ENCODE data around the gene MRPS10.
"Not testable (repeated sequence)": the region's sequence is repeated elsewhere in the genome, so short reads cannot be mapped to it uniquely, and the experiment has no call there.

Gene MRPS10

GRCh38 chr6:42203183-42203582 is 14.5 kb downstream of the MRPS10 start:
- DNase-seq, result no peak

DNA sequence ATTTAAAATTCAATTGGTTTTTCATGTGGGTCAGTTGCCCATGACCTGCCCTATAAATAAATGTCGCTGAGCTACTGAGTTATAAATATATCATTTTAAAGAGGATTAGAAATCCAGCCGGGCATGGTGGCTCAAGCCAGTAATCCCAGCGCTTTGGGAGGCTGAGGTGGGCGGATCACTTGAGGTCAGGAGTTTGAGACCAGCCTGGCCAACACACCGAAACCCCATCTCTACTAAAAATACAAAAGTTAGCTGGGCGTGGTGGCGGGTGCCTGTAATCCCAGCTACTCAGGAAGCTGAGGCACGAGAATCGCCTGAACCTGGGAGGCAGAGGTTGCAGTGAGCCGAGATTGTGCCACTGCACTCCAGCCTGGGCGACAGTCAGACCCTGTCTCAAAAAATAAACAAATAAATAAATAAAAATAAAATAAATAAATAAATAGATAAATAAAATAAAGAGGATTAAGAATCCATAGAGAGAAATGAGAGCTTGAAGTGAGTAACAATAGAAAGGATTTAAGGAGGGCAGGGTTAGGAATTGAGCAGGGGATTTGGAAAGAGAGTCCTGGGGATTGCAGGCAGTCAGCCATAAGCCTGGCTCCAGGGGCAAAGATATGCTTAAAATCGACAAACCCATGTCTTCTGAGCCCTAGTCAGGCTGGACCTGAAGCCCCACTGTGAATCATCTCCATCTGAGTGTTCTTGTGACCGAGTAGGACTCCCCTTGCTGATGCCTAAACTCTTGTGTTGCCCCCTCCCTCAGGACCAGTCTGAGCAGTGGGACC is 15.3 kb downstream of the MRPS10 start:
- DNase-seq, result not testable (repeated sequence)

DNA sequence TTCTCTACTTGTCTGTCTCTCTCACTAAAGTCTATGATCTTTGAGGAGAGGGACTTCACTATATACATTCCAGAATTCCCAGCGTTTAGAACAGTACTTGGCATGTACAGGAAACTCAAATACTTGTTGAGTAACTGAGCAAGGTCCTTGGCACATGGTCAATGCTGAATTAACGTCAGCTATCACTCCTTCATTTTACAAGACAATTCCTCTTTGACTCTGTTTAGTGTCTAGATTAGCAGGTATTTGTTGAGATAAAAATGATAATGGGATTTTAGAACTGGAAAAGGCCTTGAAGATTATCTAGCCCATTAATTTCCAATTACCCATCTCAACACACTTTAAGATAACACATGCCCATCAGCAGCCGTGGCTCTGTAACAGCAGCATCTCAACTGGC is 16.3 kb downstream of the MRPS10 start:
- no peak for DNase-seq

- DNase-seq, result no peak
These were observed 17.6 kb downstream of the MRPS10 start for GRCh38 chr6:42200035-42200434.

DNA sequence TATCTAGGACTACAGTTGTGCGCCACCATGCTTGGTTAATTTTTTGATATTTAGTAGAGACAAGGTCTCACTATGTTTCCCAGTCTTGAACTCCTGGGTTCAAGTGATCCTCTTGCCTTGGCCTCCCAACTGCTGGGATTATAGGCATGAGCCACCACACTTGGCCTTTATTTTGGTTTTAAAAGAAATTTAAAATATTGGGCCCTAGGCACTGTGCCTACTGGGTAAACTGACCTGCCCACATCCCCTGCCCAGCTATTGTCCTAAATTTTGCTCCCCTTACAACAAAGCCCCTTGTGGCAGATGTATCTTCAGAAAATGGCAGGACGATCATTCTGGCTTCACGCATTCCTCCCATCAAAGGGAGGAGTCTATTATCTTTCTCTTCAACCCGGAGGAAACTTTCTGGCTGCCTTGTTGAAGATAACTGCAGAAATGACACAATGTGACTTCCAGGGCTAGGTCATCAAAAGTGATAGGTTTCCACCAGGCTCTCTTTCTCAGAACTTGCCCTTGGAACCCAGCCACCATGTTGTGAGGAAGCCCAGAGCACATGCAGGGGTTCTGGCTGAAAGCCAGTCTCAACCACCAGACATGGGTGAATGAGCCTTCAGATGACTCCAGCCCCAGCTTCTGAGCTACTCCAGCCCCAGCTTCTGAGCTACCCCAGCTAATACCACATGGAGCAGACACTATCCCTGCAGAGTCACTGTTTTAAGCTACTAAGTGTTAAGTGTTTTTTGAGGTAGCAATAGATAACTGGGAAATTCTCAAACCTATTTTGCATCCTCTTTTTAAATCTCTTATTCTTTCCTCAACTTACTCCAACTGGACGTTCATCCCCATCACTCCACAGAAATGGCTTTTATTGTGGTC is 18.3 kb downstream of the MRPS10 start:
- DNase-seq, result no peak

GRCh38 chr6:42197555-42198362 is 19.9 kb downstream of the MRPS10 start:
- DNase-seq, result peak; percentile 11

DNA sequence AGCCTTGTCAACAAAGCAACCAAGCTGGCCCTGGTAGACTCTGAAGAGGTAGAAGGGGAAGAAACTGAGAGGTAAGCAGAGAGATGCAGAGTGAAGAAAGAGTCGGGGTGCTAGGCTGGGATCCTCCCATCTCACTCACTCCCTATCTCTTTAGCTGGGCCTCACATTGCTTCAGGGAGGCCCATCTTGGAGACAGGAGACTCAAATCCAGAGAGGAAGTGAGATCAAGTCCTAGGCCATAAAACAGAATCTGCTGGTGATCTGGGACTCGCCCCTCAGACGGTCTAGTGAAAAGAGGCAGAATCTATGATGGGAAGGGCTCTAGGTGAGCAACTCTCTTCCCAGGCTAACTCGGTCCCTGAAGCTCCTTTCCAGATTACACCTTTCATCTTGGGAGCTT is 22.2 kb downstream of the MRPS10 start:
- no peak for DNase-seq

- no peak for DNase-seq
These were observed 23.6 kb downstream of the MRPS10 start for GRCh38 chr6:42194056-42194455.

DNA sequence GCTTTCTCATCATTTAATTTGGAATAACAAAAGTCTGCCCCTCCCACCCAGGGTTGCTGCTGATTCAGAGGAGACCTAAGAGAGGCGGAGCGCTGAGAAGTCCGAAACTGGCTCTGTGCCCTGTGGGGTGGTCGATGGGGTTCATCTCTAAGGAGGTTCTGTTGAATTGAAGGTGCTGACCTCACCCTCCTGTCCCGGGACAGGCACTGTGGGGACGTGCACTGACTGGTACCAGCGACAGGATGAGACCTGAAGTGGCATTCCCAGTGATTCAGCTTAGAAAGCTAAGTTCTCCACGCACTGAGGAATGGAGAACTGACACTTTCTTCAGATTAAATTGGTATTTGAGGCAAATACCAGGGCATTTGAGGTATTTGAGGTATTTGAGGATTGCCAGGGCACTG is 24.2 kb downstream of the MRPS10 start:
- DNase-seq, result no peak

DNA sequence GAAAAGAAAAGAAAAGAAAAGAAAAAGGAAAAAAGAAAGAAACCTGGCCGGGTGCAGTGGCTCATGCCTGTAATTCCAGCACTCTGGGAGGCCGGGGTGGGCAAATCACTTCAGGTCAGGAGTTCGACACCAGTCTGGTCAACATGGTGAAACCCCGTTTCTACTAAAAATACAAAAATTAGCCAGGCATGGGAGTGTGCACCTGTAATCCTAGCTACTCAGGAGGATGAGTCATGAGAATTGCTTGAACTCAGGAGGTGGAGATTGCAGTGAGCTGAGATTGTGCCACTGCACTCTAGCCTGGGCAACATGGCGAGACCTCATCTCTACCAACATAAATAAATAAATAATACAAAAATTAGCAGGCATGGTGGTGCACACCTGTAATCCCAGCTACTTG is 25.3 kb downstream of the MRPS10 start:
- not testable (repeated sequence) for DNase-seq

DNA sequence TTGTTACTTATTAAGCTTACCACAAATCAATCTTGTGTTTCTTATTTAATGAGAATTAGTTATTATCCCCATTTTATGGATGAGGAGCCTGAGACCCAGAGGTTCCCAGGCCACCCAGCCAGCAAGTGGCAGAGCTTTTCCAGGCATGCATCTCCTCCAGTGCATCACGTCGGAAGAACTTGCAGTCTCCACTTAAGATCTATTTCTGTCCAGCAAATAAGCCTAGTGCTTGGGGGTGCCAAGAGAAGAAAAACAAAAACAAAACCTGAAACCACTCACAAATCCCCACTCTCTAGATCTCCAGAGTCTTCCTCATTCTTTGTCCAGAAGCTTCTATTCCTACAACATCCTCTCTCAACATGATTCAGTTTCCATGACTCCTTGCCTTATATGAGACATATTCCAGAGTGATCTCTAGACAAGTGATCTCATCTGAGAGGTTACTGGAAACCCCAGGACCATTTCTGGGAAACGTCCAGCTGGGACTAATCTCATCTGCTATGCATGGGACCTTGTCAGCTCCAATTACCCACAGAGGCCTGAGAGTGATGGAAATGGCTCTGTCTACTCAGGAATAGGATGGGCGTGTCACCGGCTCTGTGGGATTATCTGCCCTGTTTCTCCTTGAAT is 27.0 kb downstream of the MRPS10 start:
- no peak for DNase-seq

DNA sequence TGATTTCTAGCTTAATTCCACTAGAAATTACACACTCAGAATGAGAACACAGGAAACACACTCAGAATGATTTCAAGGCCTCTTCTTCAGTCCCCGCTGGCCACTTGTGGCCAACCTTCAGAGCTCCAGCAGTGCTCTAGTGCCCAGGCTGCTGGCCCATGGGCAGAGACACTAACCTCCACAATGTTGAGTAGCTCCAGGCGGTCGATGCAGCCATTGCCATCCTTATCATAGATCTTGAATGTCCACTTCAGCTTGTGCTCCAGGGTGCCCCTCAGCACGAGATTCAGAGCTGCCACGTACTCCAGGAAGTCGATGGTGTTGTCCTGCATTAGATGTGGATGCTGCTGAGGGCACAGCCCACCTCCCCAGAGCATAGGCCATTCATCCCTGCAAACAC is 29.3 kb downstream of the MRPS10 start:
- DNase-seq, result no peak

DNA sequence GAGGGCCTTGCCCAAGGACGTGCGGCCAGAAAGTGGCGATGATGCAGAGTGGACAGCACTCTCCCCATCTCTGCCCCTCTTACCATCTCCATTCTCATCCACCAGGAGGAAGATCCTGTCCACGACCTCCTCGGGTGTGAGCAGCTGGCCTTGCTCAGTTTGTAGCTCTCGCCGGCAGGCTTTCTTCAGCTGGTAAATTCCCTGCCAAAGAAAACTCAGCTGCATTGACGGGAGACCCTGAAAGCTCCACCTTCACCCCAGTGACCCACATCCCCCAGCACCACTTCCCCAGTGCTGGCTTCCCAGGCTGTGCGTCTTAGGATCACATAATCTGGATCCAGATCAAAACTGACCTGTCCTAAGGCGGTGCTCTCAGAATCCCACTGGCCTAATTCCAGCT is 32.1 kb downstream of the MRPS10 start:
- no peak for DNase-seq

DNA sequence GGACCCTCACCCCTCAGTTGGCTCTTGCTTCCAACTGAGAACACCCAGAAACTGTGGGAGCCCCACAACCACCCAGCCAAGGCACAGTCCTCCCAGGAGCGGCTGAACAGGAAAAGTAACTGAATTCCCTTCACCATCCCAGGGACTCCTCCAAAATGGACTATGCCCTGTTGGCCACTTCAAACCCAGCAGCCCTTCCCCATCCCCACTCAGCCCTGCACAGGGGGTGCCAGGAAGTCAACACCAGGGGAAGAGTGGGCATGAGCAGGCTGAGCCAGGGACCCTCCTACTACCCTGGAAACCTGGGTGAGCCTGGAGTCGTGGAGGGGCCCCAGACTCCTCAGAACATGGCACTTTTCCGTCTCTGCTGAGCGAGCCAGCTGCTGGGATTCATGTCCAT is 33.2 kb downstream of the MRPS10 start:
- no peak for DNase-seq

- no peak for DNase-seq
These were observed 35.6 kb downstream of the MRPS10 start for GRCh38 chr6:42182101-42182500.

GRCh38 chr6:42179945-42180313 is 37.7 kb downstream of the MRPS10 start:
- DNase-seq, result no peak

DNA sequence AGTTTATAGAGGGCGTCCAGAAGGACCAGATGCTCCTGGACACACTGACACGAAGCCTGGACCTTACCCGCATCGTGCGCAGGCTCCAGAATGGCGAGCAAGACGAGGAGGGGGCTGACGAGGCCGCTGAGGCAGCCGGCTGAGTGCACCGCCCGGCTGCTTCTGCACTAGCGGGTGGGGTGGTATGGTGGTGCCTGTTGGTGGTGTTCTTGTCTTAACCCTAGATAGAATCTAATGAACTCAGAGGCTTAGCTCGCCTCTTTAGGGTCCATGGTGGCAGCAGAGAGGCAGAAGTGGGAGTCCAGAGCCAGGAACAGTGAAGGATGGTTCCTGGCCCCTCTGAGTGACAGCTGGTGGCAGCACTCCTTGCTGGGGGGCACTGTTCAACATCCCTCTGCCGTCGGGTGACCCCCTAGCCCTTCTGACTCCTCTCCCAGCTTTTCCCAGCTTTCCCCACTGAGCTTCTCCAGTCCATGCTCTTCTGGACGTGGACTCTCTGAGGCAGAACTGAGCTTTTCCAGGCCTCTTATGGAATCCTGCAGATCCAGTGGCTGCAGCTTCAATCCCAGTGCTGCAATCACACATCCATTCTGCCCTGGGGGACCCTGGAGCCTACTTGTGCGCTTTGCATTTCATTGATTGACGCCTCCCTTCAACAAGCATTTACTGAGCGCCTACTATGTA is 38.3 kb downstream of the MRPS10 start:
- no peak for DNase-seq

- no peak for DNase-seq
These were observed 39.9 kb downstream of the MRPS10 start for GRCh38 chr6:42177514-42178364.

DNA sequence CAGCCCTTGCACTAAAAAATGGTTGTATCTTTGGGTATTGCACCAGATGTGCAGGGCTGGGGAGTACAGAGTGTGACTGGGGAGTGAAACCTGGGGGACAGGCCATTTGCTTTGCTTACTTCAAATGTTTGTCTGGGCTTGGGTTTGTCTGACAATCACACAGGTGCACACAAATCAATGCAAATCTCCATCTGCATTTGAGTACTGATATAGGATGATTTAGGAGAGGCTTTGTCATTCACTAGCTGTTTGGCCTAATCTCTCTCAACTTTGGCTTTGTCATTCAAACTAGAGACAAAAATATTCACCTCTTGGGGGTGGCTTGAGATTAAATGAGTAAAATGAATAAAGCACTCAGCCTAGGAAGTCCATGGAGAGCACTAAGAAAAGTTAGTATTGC is 40.7 kb downstream of the MRPS10 start:
- no peak for DNase-seq

GRCh38 chr6:42175860-42176259 is 41.8 kb downstream of the MRPS10 start:
- no peak for DNase-seq

- no peak for DNase-seq
These were observed 44.6 kb downstream of the MRPS10 start, which contains the start of gene GUCA1A for GRCh38 chr6:42173101-42173500. Gene GUCA1A (plus strand): TSS chr6:42173364. CDS start chr6:42173614, 250 bp downstream.

All from NCI-H1694 treated with DMSO at 0.1 percent for 48 hours (cell line).